HepG2 (cell line): ENCODE measurements around the gene COQ7. TPM values are rescaled to one million over a fixed set of nuclear protein-coding genes. Genes with fewer than 3 reads are reported as not detected.
A peak's percentile ranks its signal among the peaks of the same experiment; 100 is the strongest.

Source experiments
- AKAP8 ChIP-seq: sonication (generic); formaldehyde crosslinking; IDR thresholded peaks from 2 replicates; pipeline ENCODE4 v1.5.1; 2020; ENCODE audit warnings: mild to moderate bottlenecking, missing genetic modification reagents
- ARID2 ChIP-seq: sonication (generic); formaldehyde crosslinking; IDR thresholded peaks from 2 replicates; pipeline ENCODE4 v1.8.1; 2022; ENCODE audit warnings: mild to moderate bottlenecking, missing genetic modification reagents, borderline replicate concordance
- CBX1 ChIP-seq: IDR thresholded peaks from one replicate; pipeline ENCODE4 v1.6.1; 2016; ENCODE audit warnings: antibody characterized with exemption, low read depth
- DMTF1 ChIP-seq: sonication (generic); formaldehyde crosslinking; IDR thresholded peaks from 2 replicates; pipeline ENCODE4 v1.4.0; 2020; ENCODE audit warnings: mild to moderate bottlenecking, missing genetic modification reagents
- HHEX ChIP-seq: IDR thresholded peaks from 2 replicates; pipeline ENCODE4 v1.6.1; 2016; ENCODE audit warnings: control low read depth
- KMT2B ChIP-seq: IDR thresholded peaks from 2 replicates; pipeline ENCODE4 v1.6.1; 2016; ENCODE audit warnings: missing genetic modification reagents, missing compliant biosample characterization
- PRMT3 ChIP-seq: sonication (generic); formaldehyde crosslinking; IDR thresholded peaks from 2 replicates; pipeline ENCODE4 v1.8.1; 2022; ENCODE audit warnings: low read depth, mild to moderate bottlenecking, moderate library complexity, missing genetic modification reagents, borderline replicate concordance
- SCMH1 ChIP-seq: sonication (generic); formaldehyde crosslinking; IDR thresholded peaks from 2 replicates; pipeline ENCODE4 v1.9.0; 2021; ENCODE audit warnings: missing genetic modification reagents, mild to moderate bottlenecking, borderline replicate concordance
- SOX5 ChIP-seq: IDR thresholded peaks from 2 replicates; pipeline ENCODE4 v1.6.1; 2016; ENCODE audit warnings: borderline replicate concordance
- TMF1 ChIP-seq: sonication (generic); formaldehyde crosslinking; IDR thresholded peaks from 2 replicates; pipeline ENCODE4 v1.8.1; 2022; ENCODE audit warnings: low read depth, missing genetic modification reagents
- ZBTB33 ChIP-seq: sonication (generic); formaldehyde crosslinking; IDR thresholded peaks from 2 replicates; pipeline ENCODE4 v1.4.0; 2020; ENCODE audit warnings: missing genetic modification reagents
- ZFP36L1 ChIP-seq: sonication (generic); formaldehyde crosslinking; IDR thresholded peaks from 2 replicates; pipeline ENCODE4 v1.8.0; 2022; ENCODE audit warnings: mild to moderate bottlenecking, missing genetic modification reagents, moderate library complexity
- ZKSCAN1 ChIP-seq: fragments of 150-350 bp; IDR thresholded peaks from 2 replicates; pipeline ENCODE4 v1.6.1; 2014; ENCODE audit warnings: low read length
- ZNF101 ChIP-seq: sonication (generic); formaldehyde crosslinking; IDR thresholded peaks from 2 replicates; pipeline ENCODE4 v1.4.0; 2020; ENCODE audit warnings: mild to moderate bottlenecking, low read depth, missing genetic modification reagents, borderline replicate concordance
- ZNF180 ChIP-seq: sonication (generic); formaldehyde crosslinking; IDR thresholded peaks from 2 replicates; pipeline ENCODE4 v1.4.0; 2020; ENCODE audit warnings: low read depth, missing genetic modification reagents, borderline replicate concordance
- ZNF207 ChIP-seq: fragments of 450-650 bp; IDR thresholded peaks from 2 replicates; pipeline ENCODE4 v1.6.1; 2016; ENCODE audit warnings: antibody characterized with exemption, borderline replicate concordance
- ZNF253 ChIP-seq: sonication (generic); formaldehyde crosslinking; IDR thresholded peaks from 2 replicates; pipeline ENCODE4 v1.8.0; 2022; ENCODE audit warnings: mild to moderate bottlenecking, missing genetic modification reagents, borderline replicate concordance
- ZNF468 ChIP-seq: sonication (generic); formaldehyde crosslinking; IDR thresholded peaks from 2 replicates; pipeline ENCODE4 v1.8.0; 2022; ENCODE audit warnings: mild to moderate bottlenecking, moderate library complexity, missing genetic modification reagents
- ZNF557 ChIP-seq: sonication (generic); formaldehyde crosslinking; IDR thresholded peaks from 2 replicates; pipeline ENCODE4 v1.4.0; 2020; ENCODE audit warnings: missing genetic modification reagents
- ZNF672 ChIP-seq: sonication (generic); formaldehyde crosslinking; IDR thresholded peaks from 2 replicates; pipeline ENCODE4 v1.8.1; 2022; ENCODE audit warnings: missing genetic modification reagents
- ZNF879 ChIP-seq: sonication (generic); formaldehyde crosslinking; IDR thresholded peaks from 2 replicates; pipeline ENCODE4 v1.8.1; 2023; ENCODE audit warnings: missing genetic modification reagents
- polyA plus RNA-seq, 8 experiments: library from polyadenylated mRNA; depleted of rRNA in 3 of 8; stranded (reverse) in 7 of 8; unstranded in 1 of 8; fragments of >200 nt; fragmentation: Illumina TruSeq in 4 of 8; extraction: Trizol in 4 of 8; gene quantifications; 2 replicates each; pipeline versions ENCODE4 v1.2.1 to v1.2.3, GENCODE V29; 2011 to 2016; ENCODE audit warnings: low read depth in 4 of 8, missing spikeins in 1 of 8, mixed read lengths in 1 of 8; ENCODE audit not compliant: insufficient read depth in 1 of 8
- total RNA-seq, 5 experiments: library from RNA; depleted of rRNA; stranded (reverse); fragments of >200 nt; fragmentation: Illumina TruSeq; extraction: Trizol; gene quantifications; 2 replicates each; pipeline ENCODE4 v1.2.3, GENCODE V29; 2016; ENCODE audit warnings: low read depth in 1 of 5
- TF ChIP-seq, protein P1 (sequence below): sonication (generic); formaldehyde crosslinking; IDR thresholded peaks from 2 replicates; pipeline ENCODE4 v1.5.1; 2020; ENCODE audit warnings: mild to moderate bottlenecking, missing genetic modification reagents, moderate library complexity
- TF ChIP-seq, protein P2 (sequence below): sonication (generic); formaldehyde crosslinking; conservative IDR thresholded peaks from 2 replicates; pipeline ENCODE4 v1.4.0; 2020; ENCODE audit warnings: missing genetic modification reagents

COQ7 gene
- total and polyA plus RNA-seq, 2 of the 13 experiments (the other 11 are each of a cell fraction or from before 2014, with no cell fraction given), result 20.1 to 45.7 TPM

- TF ChIP-seq DMTF1 (CRISPR knock-in tag) (no peak), HHEX (CRISPR knock-in tag) (no peak), CBX1 (no peak), ZNF101 (CRISPR knock-in tag) (no peak), AKAP8 (CRISPR knock-in tag) (no peak), ZNF253 (CRISPR knock-in tag) (no peak), ZFP36L1 (CRISPR knock-in tag) (no peak), ZBTB33 (no peak), ZNF557 (CRISPR knock-in tag) (no peak), ZNF468 (no peak), ZKSCAN1 (no peak), SOX5 (peak; percentile 55; the same call in 1 of the 2 replicates), ARID2 (no peak), ZNF879 (CRISPR knock-in tag) (no peak), PRMT3 (CRISPR knock-in tag) (no peak), SCMH1 (CRISPR knock-in tag) (no peak), ZNF672 (no peak), TMF1 (CRISPR knock-in tag) (no peak), ZNF180 (CRISPR knock-in tag) (no peak), KMT2B (CRISPR knock-in tag) (no peak), ZNF207 (no peak)
- TF ChIP-seq, protein P1, sequence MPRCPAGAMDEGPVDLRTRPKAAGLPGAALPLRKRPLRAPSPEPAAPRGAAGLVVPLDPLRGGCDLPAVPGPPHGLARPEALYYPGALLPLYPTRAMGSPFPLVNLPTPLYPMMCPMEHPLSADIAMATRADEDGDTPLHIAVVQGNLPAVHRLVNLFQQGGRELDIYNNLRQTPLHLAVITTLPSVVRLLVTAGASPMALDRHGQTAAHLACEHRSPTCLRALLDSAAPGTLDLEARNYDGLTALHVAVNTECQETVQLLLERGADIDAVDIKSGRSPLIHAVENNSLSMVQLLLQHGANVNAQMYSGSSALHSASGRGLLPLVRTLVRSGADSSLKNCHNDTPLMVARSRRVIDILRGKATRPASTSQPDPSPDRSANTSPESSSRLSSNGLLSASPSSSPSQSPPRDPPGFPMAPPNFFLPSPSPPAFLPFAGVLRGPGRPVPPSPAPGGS (CRISPR knock-in tag), result no peak
- TF ChIP-seq, protein P2, sequence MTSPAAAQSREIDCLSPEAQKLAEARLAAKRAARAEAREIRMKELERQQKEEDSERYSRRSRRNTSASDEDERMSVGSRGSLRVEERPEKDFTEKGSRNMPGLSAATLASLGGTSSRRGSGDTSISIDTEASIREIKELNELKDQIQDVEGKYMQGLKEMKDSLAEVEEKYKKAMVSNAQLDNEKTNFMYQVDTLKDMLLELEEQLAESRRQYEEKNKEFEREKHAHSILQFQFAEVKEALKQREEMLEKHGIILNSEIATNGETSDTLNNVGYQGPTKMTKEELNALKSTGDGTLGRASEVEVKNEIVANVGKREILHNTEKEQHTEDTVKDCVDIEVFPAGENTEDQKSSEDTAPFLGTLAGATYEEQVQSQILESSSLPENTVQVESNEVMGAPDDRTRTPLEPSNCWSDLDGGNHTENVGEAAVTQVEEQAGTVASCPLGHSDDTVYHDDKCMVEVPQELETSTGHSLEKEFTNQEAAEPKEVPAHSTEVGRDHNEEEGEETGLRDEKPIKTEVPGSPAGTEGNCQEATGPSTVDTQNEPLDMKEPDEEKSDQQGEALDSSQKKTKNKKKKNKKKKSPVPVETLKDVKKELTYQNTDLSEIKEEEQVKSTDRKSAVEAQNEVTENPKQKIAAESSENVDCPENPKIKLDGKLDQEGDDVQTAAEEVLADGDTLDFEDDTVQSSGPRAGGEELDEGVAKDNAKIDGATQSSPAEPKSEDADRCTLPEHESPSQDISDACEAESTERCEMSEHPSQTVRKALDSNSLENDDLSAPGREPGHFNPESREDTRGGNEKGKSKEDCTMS (CRISPR knock-in tag), result no peak
These were observed 26.5 kb downstream of the COQ7 start (continued) for GRCh38 chr16:19093631-19094541.
